GM10266 (cell line): ENCODE data around the gene SLC8A1.

Source experiments
- DNase-seq: peaks from one replicate; pipeline ENCODE4 v3.0.0; 2012; ENCODE audit errors: extremely low spot score
- CTCF ChIP-seq: IDR thresholded peaks from 2 replicates; pipeline ENCODE4 v1.5.1; 2012; ENCODE audit warnings: mild to moderate bottlenecking, low read depth; ENCODE audit not compliant: control insufficient read depth, insufficient read depth; ENCODE audit errors: missing control alignments

SLC8A1 gene

GRCh38 chr2:40169430-40169829 lies 282.5 kb downstream of the SLC8A1 start:
- no peak for TF ChIP-seq CTCF
- DNase-seq = no peak

GRCh38 chr2:40168546-40168945 lies 283.3 kb downstream of the SLC8A1 start:
- TF ChIP-seq CTCF = no peak
- DNase-seq = no peak

GRCh38 chr2:40168032-40168431 lies 283.9 kb downstream of the SLC8A1 start:
- DNase-seq = no peak
- TF ChIP-seq CTCF = no peak

GRCh38 chr2:40166006-40166405 lies 285.9 kb downstream of the SLC8A1 start:
- TF ChIP-seq CTCF = no peak

GRCh38 chr2:40165509-40165844 lies 286.4 kb downstream of the SLC8A1 start:
- no peak for TF ChIP-seq CTCF
- DNase-seq = no peak

More at GRCh38 chr2:40166006-40166405, 285.9 kb downstream of the SLC8A1 start:
- DNase-seq = no peak

- TF ChIP-seq CTCF = no peak
Observed at GRCh38 chr2:40164736-40165508, 287.0 kb downstream of the SLC8A1 start.

GRCh38 chr2:40161986-40162385 lies 289.9 kb downstream of the SLC8A1 start:
- no peak for TF ChIP-seq CTCF
- DNase-seq = no peak

More at GRCh38 chr2:40164736-40165508, 287.0 kb downstream of the SLC8A1 start:
- DNase-seq = no peak
